ENCODE results near the gene KPNB1. TPM values are rescaled to one million over a fixed set of nuclear protein-coding genes. Genes with fewer than 3 reads are reported as not detected.

KPNB1 gene
- total RNA-seq, 4 donors from 2014 or later: 134 to 207 (median 170) TPM

DNA sequence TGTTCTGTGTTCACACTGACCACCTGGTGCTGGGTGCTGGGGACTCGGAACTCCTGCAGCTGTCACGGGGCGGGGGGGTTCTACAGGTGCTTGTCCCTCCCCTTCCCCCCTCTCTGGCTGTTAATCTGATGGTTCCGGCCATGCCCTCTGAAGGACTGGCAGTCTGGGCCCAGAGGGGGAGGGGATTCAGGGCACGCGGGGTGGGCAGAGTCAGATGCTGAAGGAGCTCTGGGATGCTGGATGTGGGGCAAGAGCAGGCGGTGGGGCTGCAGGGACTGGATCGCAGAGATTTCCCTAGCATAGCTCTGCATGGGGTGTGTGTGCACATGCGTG is 78.0 kb downstream of the KPNB1 start:
- no peaks in the 10 kb centered on the region for H3K4me1 ChIP-seq
- no peaks in the 10 kb centered on the region for H3K36me3 ChIP-seq
- H3K9me3 ChIP-seq: no peaks in the 10 kb centered on the region
- H3K27ac ChIP-seq: no peak overlapping the region
- no peak overlapping the region for H3K4me3 ChIP-seq (replicated peaks in 1 of 3)
- TF ChIP-seq POLR2A (IDR thresholded peaks at IDR 0.05) (no peak), CTCF (IDR thresholded peaks at IDR 0.05) (no peak)
- DNase-seq: no peak
- WGBS, 2 donors: 65 to 66% methylated on average over 5 to 9 of the region's 9 CpGs
- intact Hi-C loops (cut with DNase I): no loop called here
- H3K27me3 ChIP-seq: no peaks in the 10 kb centered on the region

- H3K4me1 ChIP-seq: peaks cover 0 to 5% of the 10 kb centered on the region in 2 donors
- 86 to 90% methylated on average over 4 of the region's 4 CpGs for whole genome bisulfite sequencing, 2 donors
- H3K27me3 ChIP-seq: no peaks in the 10 kb centered on the region
- H3K4me3 ChIP-seq (replicated peaks in 1 of 3): no peak overlapping the region
- no peak for DNase-seq
- H3K27ac ChIP-seq: no peak overlapping the region
- H3K9me3 ChIP-seq: no peaks in the 10 kb centered on the region
- TF ChIP-seq POLR2A (IDR thresholded peaks at IDR 0.05) (no peak), CTCF (IDR thresholded peaks at IDR 0.05) (no peak)
- H3K36me3 ChIP-seq: no peaks in the 10 kb centered on the region
- intact Hi-C loops (cut with DNase I): no loop called here
Observed at GRCh38 chr17:47728214-47728877, 78.6 kb downstream of the KPNB1 start.

DNA sequence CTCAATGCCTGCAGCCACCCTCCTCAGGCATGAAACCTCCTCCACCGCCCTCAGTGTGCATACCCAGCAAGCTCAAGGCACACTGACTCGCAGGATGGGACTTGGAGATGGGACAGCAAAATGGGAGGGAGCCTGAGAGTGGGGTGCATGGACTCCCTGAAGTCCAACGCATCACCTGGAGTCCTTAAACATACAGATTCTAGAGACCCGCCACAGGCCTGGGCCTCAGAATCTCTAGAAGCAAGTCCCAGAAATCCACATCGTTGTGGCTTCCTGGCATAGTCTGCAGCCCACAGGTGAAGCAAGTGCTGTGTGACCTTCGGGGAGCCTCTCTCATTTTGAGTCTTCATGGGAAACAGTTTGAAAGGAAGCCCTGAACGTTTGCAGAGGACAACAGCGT is 79.8 kb downstream of the KPNB1 start:
- Histone ChIP-seq H3K4me3 (replicated peaks in 1 of 3) (no peak overlapping the region), H3K9me3 (no peaks in the 10 kb centered on the region), H3K27me3 (peaks cover 6% of the 10 kb centered on the region), H3K36me3 (no peaks in the 10 kb centered on the region), H3K27ac (no peak overlapping the region), H3K4me1 (peaks cover 0 to 13% of the 10 kb centered on the region in 2 donors)
- WGBS, 2 donors: 68 to 70% methylated on average over 8 of the region's 8 CpGs
- intact Hi-C loops (cut with DNase I): no loop called here
- DNase-seq: no peak
- TF ChIP-seq CTCF (IDR thresholded peaks at IDR 0.05) (no peak), POLR2A (IDR thresholded peaks at IDR 0.05) (no peak)

- Histone ChIP-seq H3K4me1 (peaks cover 0 to 13% of the 10 kb centered on the region in 2 donors), H3K27me3 (peaks cover 6% of the 10 kb centered on the region), H3K27ac (no peak overlapping the region), H3K4me3 (replicated peaks in 1 of 3) (no peak overlapping the region), H3K9me3 (no peaks in the 10 kb centered on the region), H3K36me3 (no peaks in the 10 kb centered on the region)
- DNase-seq: no peak
- WGBS, 2 donors: 77 to 90% methylated on average over 4 of the region's 4 CpGs
- no peak for TF ChIP-seq POLR2A (IDR thresholded peaks at IDR 0.05)
- no peak for TF ChIP-seq CTCF (IDR thresholded peaks at IDR 0.05)
- intact Hi-C loops (cut with DNase I): no loop called here
Observed at GRCh38 chr17:47730681-47731080, 81.0 kb downstream of the KPNB1 start.

- Histone ChIP-seq H3K27me3 (peaks cover 6% of the 10 kb centered on the region), H3K36me3 (no peaks in the 10 kb centered on the region), H3K4me3 (replicated peaks in 1 of 3) (no peak overlapping the region), H3K9me3 (no peaks in the 10 kb centered on the region), H3K27ac (no peak overlapping the region), H3K4me1 (peaks cover 0 to 13% of the 10 kb centered on the region in 2 donors)
- TF ChIP-seq POLR2A (IDR thresholded peaks at IDR 0.05): no peak
- no peak for TF ChIP-seq CTCF (IDR thresholded peaks at IDR 0.05)
- no peak for DNase-seq
- WGBS, 2 donors: 62 to 93% methylated on average over 2 of the region's 2 CpGs
- intact Hi-C loops (cut with DNase I): no loop called here
Observed at GRCh38 chr17:47731396-47731795, 81.7 kb downstream of the KPNB1 start.

Measured in thyroid gland (tissue), 4 donors.